HG03108 (cell line): ENCODE results near the gene ANKRD29.
"Not testable (repeated sequence)": the region's sequence is repeated elsewhere in the genome, so short reads cannot be mapped to it uniquely, and the experiment has no call there.

Experiments used
- ATAC-seq: cut with Tn5 transposase; IDR thresholded peaks from one replicate; pipeline ENCODE4 v1.9.1; 2021; ENCODE audit warnings: moderate library complexity; ENCODE audit not compliant: unreplicated experiment

The ANKRD29 gene

GRCh38 chr18:23585007-23585871, 77.5 kb downstream of the ANKRD29 start:
- no peak for ATAC-seq

- no peak for ATAC-seq
Observed at GRCh38 chr18:23584019-23584983, 78.4 kb downstream of the ANKRD29 start.

- ATAC-seq: no peak
Observed at GRCh38 chr18:23583071-23583865, 79.4 kb downstream of the ANKRD29 start.

GRCh38 chr18:23580677-23581367, 81.9 kb downstream of the ANKRD29 start:
- ATAC-seq: no peak

- no peak for ATAC-seq
Observed at GRCh38 chr18:23578891-23579653, 83.6 kb downstream of the ANKRD29 start.

- no peak for ATAC-seq
Observed at GRCh38 chr18:23578067-23578701, 84.5 kb downstream of the ANKRD29 start.

- not testable (repeated sequence) for ATAC-seq
Observed at GRCh38 chr18:23577521-23577920, 85.2 kb downstream of the ANKRD29 start.

GRCh38 chr18:23575309-23575651, 87.4 kb downstream of the ANKRD29 start:
- ATAC-seq: no peak

GRCh38 chr18:23574611-23575308, 88.0 kb downstream of the ANKRD29 start:
- ATAC-seq: no peak

- ATAC-seq: peak; percentile 48
Observed at GRCh38 chr18:23573626-23574431, 88.9 kb downstream of the ANKRD29 start.

GRCh38 chr18:23573020-23573419, 89.7 kb downstream of the ANKRD29 start:
- no peak for ATAC-seq

GRCh38 chr18:23572570-23572969, 90.1 kb downstream of the ANKRD29 start:
- ATAC-seq: no peak

GRCh38 chr18:23572012-23572411, 90.7 kb downstream of the ANKRD29 start:
- ATAC-seq: no peak

GRCh38 chr18:23570912-23571504, 91.7 kb downstream of the ANKRD29 start:
- no peak for ATAC-seq

GRCh38 chr18:23569299-23570063, 93.2 kb downstream of the ANKRD29 start:
- ATAC-seq: no peak

GRCh38 chr18:23568281-23569138, 94.2 kb downstream of the ANKRD29 start:
- no peak for ATAC-seq
